Measurements from ENCODE around the gene LIM2.

The LIM2 gene

DNA sequence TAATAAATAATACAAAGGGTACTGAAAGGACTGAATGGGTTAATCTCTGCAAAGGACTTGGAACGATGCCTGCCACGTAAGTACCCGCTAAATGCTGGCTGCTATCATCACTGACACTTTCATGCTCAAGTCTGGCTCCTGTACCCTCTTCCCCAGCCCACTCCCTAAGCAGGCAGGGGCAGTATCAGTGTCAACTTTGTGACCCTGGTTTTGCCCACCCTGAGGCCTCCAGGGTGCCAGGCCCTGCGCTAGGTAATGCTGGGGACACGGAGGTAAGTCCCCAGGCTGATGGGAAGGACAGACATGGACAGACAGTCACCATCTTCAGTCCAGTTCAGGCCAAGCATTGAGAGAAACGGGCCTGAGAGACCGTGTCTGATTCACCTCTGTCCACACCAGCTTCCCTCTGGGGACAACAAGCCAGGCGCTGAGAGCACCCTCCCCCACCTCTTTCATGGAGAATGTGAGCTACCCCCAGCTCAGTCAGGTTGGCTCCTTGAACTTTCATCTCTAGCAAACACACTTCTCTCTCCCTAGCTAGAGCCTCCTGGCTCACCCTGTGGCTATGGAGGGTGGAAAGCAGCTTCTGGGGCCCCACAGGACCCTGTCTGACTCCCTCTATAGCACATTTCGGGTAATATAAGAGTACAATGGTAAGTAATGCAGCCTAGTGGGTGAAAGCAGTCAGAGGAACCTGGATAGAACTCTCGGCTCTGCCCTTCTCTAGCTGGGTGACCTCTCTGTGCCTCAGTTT lies 22.4 kb downstream of the LIM2 start:
- DNase-seq = peak in 1 of 2 donors; percentile 31

- no peak for DNase-seq
Observed at GRCh38 chr19:51364200-51365106, 23.3 kb downstream of the LIM2 start.

- DNase-seq = no peak
Observed at GRCh38 chr19:51361239-51361638, 26.5 kb downstream of the LIM2 start.

DNA sequence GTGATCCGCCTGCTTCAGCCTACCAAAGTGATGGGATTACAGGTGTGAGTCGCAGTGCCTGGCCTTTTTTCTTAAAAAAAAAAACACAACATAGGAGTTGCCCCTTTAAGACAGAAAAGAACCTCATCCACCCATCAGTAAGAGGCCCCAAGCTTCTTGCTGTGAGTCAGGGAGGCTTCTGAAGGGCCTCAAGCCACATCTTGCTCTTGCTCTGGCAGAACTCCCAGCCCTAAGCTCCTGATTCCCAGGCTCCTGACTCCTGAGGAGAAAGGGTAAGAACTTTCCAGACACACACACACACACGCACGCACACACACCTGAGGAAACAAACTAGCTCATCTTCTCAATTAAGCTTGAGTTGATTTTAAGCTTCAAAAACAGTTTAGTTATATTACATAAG lies 28.5 kb downstream of the LIM2 start:
- DNase-seq = no peak

DNA sequence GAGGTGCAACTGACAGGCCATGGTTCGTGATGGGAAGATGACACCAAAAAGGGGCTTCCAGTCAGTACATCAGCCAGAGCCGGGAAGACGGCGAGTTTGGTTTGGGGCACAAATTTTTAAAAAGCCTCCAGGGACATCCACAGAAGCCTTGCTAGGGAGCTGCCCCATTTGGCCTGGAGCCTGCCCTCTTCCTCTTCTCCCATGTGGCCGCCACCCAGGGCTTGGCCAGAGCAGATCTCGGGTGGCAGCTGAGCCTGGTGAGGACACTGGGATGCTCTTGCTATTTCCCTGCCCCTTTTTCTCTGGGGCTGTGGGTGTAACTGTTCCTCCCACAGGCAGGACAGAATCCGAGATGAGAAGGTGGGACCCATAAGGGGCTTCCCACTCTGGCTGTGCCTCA lies 29.8 kb downstream of the LIM2 start:
- DNase-seq = no peak

- DNase-seq = no peak
Observed at GRCh38 chr19:51356159-51356801, 31.5 kb downstream of the LIM2 start.

GRCh38 chr19:51354742-51355148 lies 33.0 kb downstream of the LIM2 start:
- peak; percentile 59 to 61 for DNase-seq

- DNase-seq = no peak
Observed at GRCh38 chr19:51354103-51354741, 33.6 kb downstream of the LIM2 start.

GRCh38 chr19:51352783-51353360 lies 34.9 kb downstream of the LIM2 start:
- no peak for DNase-seq

DNA sequence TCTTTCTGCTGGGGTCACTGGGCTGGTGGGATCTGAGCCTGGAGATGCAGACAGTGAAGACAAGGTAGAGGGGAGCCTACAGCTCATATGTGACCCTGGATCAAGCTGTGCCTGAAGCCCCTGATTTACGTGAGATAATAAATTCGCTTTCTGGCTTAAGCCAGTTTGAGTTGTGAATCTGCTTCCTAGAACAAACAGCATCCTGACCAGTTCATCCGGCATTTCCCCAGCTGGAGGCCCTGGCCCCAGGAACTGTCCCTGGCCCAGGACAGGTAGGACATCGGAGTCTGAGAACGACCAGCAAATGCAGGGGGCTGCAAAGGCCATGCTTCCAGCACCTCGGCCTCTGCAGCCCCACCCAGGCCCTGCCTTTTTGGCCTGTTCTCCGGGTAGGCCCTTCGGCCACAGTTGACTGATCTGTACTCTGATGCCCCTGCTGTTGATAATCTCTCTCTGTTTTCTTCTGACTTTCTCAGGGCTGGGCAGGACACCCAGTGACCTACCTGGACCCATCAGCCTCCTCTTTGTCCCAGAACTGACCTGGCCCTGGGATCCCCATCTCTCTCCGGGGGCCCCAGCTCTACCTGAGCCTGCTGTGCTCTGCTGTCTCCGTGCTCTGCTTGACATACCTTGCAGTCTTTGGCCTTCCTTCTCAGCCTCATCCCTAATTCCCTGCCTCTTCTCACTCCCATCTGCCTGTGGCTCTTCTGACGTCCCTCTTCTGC lies 36.3 kb downstream of the LIM2 start:
- no peak for DNase-seq

DNA sequence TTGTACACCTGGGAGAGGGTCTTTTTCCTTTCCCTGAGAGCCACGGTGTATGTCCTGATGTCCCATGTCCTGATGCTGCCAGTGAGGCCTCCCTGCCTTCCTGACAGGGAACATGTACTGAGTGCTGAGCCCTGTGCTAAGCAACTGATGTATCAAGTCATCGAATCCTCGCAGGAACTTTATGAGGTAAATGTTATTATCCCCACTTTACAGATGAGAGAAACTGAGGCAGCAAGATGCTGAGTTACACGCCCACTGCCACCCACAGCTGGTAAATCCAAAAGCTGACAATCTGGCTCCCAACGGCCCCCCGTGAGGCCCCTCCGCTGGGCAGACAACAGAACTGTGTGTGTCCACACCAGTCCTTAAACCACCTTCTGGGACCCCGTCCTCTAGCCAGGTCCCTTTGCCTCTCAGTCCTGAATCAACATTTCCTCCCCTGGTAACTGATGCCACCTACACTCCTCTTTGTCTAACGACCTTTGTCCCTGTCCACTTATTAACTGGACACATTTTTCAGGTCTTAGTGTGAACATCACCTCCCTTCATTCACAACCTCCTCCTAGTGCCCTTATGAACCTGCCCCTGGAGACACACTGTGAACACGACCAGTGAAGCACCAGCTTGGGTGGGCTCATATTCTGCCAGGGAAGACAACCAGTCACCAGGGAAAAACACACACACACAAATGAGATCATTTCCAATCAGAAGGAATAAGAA lies 40.4 kb downstream of the LIM2 start:
- DNase-seq = no peak

DNA sequence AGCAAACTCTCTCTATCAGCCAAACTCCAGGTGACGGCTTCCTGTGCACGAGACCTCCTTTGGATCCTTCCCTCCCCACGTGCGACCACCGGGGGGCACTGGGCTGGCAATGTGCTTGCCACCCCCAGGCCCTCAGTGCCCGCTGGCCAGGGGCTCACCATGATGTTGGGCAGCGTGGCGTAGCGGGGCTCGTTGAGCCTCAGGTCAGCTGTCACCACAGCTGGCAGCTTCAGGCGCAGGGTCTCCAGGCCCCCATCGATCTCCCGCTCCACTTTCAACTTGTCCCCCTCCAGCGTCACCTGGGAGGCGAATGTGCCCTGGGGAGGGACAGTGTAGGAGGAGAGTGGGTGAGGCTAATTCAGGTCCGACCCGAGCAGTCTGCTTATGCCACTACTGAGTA lies 41.0 kb downstream of the LIM2 start:
- DNase-seq = no peak

GRCh38 chr19:51345076-51345620 lies 42.6 kb downstream of the LIM2 start:
- DNase-seq = no peak

GRCh38 chr19:51342631-51343569 lies 44.9 kb downstream of the LIM2 start:
- DNase-seq = no peak

GRCh38 chr19:51341976-51342580 lies 45.7 kb downstream of the LIM2 start, which contains the start of gene VSIG10L:
Gene VSIG10L (minus strand): TSS chr19:51342139. CDS start chr19:51342124, 15 bp downstream.
- DNase-seq = no peak

- DNase-seq = no peak
Observed at GRCh38 chr19:51341066-51341465, 46.7 kb downstream of the LIM2 start.

- peak; percentile 93 to 94 for DNase-seq
Observed at GRCh38 chr19:51339687-51340656, 47.8 kb downstream of the LIM2 start.

- DNase-seq = no peak
Observed at GRCh38 chr19:51339313-51339686, 48.5 kb downstream of the LIM2 start.

All from CD4-positive, alpha-beta T cell treated with Interferon alpha-2 for 1 hour (primary cell).